Breast epithelium (tissue), 4 donors: ENCODE measurements around the gene SECTM1. TPM values are rescaled to one million over a fixed set of nuclear protein-coding genes. Genes with fewer than 3 reads are reported as not detected.

Source experiments
- DNase-seq, 2 donors: peaks; one replicate each; pipeline ENCODE4 v3.0.0-alpha.2; 2019; ENCODE audit warnings: low spot score in 2 of 2
- H3K27ac ChIP-seq, 2 donors: fragments of 200-600 bp; sonication (generic) in 1 of 2; one replicate each; pipeline ENCODE4 v1.5.1; 2016 to 2019; ENCODE audit warnings: mild to moderate bottlenecking in 1 of 2
- H3K27me3 ChIP-seq, 2 donors: fragments of 200-600 bp; sonication (generic) in 1 of 2; one replicate each; pipeline versions ENCODE4 v1.5.1 to v1.6.0; 2017 to 2019; ENCODE audit warnings: control low read depth in 1 of 2, mild to moderate bottlenecking in 1 of 2
- H3K36me3 ChIP-seq: fragments of 200-600 bp; one replicate; pipeline ENCODE4 v1.5.1; 2019
- H3K4me1 ChIP-seq, 2 donors: fragments of 200-600 bp; sonication (generic); one replicate each; pipeline ENCODE4 v1.5.1; 2016 to 2019; ENCODE audit warnings: control low read depth in 1 of 2
- H3K4me3 ChIP-seq, 3 donors: fragments of 200-600 bp; sonication (generic); 1 replicate in 2 of 3; 2 replicates in 1 of 3; pipeline ENCODE4 v1.5.1; 2016 to 2019; ENCODE audit warnings: mild to moderate bottlenecking in 3 of 3, moderate library complexity in 2 of 3
- H3K9me3 ChIP-seq, 2 donors: fragments of 200-600 bp; sonication (generic) in 1 of 2; one replicate each; pipeline ENCODE4 v1.5.1; 2016 to 2019; ENCODE audit warnings: control low read depth in 1 of 2
- POLR2A ChIP-seq: fragments of 450-650 bp; IDR thresholded peaks from one replicate; pipeline ENCODE4 v1.6.1; 2016; ENCODE audit warnings: antibody characterized with exemption, mild to moderate bottlenecking, moderate library complexity
- POLR2AphosphoS5 ChIP-seq, 3 donors: sonication (generic); formaldehyde crosslinking; IDR thresholded peaks; one replicate each; pipeline ENCODE4 v1.6.1; 2017; ENCODE audit warnings: antibody characterized with exemption in 3 of 3
- intact Hi-C: fragments of 100-400 bp; cut with DNase I; formaldehyde crosslinking; loops from one replicate; pipeline ENCODE4 v1.15.1; 2023; ENCODE audit warnings: low total_unique reads
- total RNA-seq, 3 donors: library from RNA; depleted of rRNA; stranded (reverse); fragments of >200 nt; gene quantifications; one replicate each; pipeline ENCODE4 v1.1.0, GENCODE V29; 2016
- TF ChIP-seq, protein P1 (sequence below), 3 donors: fragments of 450-650 bp; IDR thresholded peaks; one replicate each; pipeline ENCODE4 v1.5.1; 2016 to 2017; ENCODE audit warnings: antibody characterized with exemption in 3 of 3, mild to moderate bottlenecking in 3 of 3, moderate library complexity in 3 of 3

SECTM1 gene
- total RNA-seq, 3 donors from 2014 or later, result 11.5 to 23.9 (median 16.2) TPM

DNA sequence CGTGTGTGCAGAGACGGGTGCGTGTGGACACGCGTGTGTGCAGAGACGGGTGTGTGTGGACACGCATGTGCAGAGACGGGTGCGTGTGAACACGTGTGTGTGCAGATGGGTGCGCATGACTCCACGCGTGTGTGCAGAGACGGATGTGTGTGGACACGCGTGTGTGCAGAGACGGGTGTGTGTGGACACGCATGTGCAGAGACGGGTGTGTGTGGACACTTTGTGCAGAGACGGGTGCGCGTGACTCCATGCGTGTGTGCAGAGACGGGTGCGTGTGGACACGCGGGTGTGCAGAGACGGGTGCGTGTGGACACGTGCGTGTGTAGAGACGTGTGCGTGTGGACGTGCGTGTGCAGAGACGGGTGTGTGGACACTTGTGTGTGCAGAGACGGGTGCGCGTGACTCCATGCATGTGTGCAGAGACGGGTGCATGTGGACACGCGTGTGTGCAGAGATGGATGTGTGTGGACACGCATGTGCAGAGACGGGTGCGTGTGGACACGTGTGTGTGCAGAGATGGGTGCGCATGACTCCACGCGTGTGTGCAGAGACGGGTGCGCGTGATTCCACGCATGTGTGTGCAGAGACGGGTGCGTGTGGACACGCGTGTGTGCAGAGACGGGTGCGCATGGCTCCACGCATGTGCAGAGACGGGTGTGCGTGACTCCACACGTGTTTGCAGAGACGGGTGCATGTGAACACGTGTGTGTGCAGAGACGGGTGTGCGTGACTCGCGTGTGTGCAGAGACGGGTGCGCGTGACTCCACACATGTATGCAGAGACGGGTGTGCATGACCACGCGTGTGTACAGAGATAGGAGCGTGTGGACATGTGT, 14.6 kb downstream of the SECTM1 start:
- no peaks in the 10 kb centered on the region for H3K9me3 ChIP-seq
- DNase-seq, result no peak
- intact Hi-C loops, result no loop called here
- peaks cover 14 to 36% of the 10 kb centered on the region in 2 donors for H3K27me3 ChIP-seq
- no peaks in the 10 kb centered on the region for H3K4me1 ChIP-seq
- no peak overlapping the region for H3K4me3 ChIP-seq
- no peak overlapping the region for H3K27ac ChIP-seq
- H3K36me3 ChIP-seq, result no peaks in the 10 kb centered on the region
- TF ChIP-seq POLR2AphosphoS5 (IDR thresholded peaks at IDR 0.05), result no peak
- no peak for TF ChIP-seq POLR2A

- Histone ChIP-seq H3K27me3 (peaks cover 14 to 41% of the 10 kb centered on the region in 2 donors), H3K4me1 (no peaks in the 10 kb centered on the region), H3K4me3 (no peak overlapping the region), H3K36me3 (no peaks in the 10 kb centered on the region), H3K27ac (no peak overlapping the region), H3K9me3 (no peaks in the 10 kb centered on the region)
- intact Hi-C loops, result no loop called here
- TF ChIP-seq POLR2AphosphoS5 (IDR thresholded peaks at IDR 0.05) (no peak), POLR2A (no peak)
- TF ChIP-seq, protein P1, sequence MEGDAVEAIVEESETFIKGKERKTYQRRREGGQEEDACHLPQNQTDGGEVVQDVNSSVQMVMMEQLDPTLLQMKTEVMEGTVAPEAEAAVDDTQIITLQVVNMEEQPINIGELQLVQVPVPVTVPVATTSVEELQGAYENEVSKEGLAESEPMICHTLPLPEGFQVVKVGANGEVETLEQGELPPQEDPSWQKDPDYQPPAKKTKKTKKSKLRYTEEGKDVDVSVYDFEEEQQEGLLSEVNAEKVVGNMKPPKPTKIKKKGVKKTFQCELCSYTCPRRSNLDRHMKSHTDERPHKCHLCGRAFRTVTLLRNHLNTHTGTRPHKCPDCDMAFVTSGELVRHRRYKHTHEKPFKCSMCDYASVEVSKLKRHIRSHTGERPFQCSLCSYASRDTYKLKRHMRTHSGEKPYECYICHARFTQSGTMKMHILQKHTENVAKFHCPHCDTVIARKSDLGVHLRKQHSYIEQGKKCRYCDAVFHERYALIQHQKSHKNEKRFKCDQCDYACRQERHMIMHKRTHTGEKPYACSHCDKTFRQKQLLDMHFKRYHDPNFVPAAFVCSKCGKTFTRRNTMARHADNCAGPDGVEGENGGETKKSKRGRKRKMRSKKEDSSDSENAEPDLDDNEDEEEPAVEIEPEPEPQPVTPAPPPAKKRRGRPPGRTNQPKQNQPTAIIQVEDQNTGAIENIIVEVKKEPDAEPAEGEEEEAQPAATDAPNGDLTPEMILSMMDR (IDR thresholded peaks at IDR 0.05), result no peak
- DNase-seq, result no peak
Measured at GRCh38 chr17:82318169-82318498, 15.4 kb downstream of the SECTM1 start.

GRCh38 chr17:82317394-82318168, 16.0 kb downstream of the SECTM1 start, which contains the start of gene CD7:
TSS of gene CD7 (minus strand) at chr17:82317608. CDS start at chr17:82317495, 113 bp downstream.
- no peaks in the 10 kb centered on the region for H3K9me3 ChIP-seq
- no peak within 1 kb of the TSS for H3K27ac ChIP-seq
- H3K4me3 ChIP-seq, result peak within 1 kb of the TSS in 1 of 3 donors; percentile 7
- intact Hi-C loops, result no loop called here
- no peaks in the 10 kb centered on the region for H3K36me3 ChIP-seq
- H3K27me3 ChIP-seq, result peaks cover 14 to 41% of the 10 kb centered on the region in 2 donors
- TF ChIP-seq, protein P1 (IDR thresholded peaks at IDR 0.05), result no peak
- TF ChIP-seq POLR2A (no peak), POLR2AphosphoS5 (IDR thresholded peaks at IDR 0.05) (no peak)
- H3K4me1 ChIP-seq, result no peaks in the 10 kb centered on the region
- DNase-seq, result no peak

DNA sequence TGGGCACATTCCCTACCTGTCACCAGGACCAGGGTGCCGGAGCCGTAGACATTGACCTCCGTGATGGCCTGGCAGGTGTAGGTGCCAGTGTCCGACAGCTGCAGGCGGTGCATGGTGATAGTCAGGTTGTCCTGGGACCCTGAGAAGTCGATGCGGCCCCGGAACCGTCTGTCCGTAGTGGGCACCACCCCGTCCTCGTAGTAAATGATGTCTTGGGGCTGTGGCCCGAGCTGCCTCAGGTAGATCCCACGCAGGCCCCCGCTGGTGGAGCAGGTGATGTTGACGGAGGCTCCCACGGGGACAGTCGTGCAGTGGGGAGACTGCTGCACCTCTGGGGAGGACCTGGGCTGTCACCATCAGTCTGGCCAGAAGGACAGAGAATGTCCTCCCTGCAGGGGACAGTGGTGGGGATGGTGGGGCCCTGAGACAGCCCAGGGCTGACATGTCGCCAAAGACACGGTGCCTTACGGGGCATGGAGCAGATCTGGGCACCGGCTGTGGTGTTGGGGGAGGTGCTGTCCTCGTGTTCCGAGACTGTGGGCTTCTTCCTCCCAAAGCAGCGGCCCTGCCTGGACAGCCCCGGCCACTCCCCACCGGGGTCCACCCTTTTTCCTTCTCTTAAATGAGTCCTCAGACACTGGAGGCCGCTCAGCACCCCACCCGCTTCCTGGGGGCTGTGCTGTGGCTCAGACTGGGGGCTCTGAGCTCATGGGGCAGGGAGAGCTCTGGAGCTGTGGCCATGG, 16.7 kb downstream of the SECTM1 start:
- Histone ChIP-seq H3K4me1 (no peaks in the 10 kb centered on the region), H3K4me3 (peak overlapping the region in 1 of 3 donors; percentile 7), H3K9me3 (no peaks in the 10 kb centered on the region), H3K36me3 (no peaks in the 10 kb centered on the region), H3K27ac (no peak overlapping the region), H3K27me3 (peaks cover 14 to 37% of the 10 kb centered on the region in 2 donors)
- TF ChIP-seq POLR2AphosphoS5 (IDR thresholded peaks at IDR 0.05), result no peak
- TF ChIP-seq POLR2A, result no peak
- TF ChIP-seq, protein P1 (IDR thresholded peaks at IDR 0.05), result no peak
- DNase-seq, result no peak
- intact Hi-C loops, result no loop called here

- Histone ChIP-seq H3K4me1 (no peaks in the 10 kb centered on the region), H3K27ac (no peak overlapping the region), H3K9me3 (no peaks in the 10 kb centered on the region), H3K36me3 (no peaks in the 10 kb centered on the region), H3K4me3 (peak overlapping the region in 2 of 3 donors; percentile 2 to 47), H3K27me3 (peaks cover 14 to 34% of the 10 kb centered on the region in 2 donors)
- intact Hi-C loops, result no loop called here
- TF ChIP-seq, protein P1 (IDR thresholded peaks at IDR 0.05), result no peak
- TF ChIP-seq POLR2AphosphoS5 (IDR thresholded peaks at IDR 0.05) (no peak), POLR2A (no peak)
- DNase-seq, result no peak
Measured at GRCh38 chr17:82315703-82316358, 17.7 kb downstream of the SECTM1 start.
